DND-41 (cell line): ENCODE results near the gene MRPL54.
"Not testable (repeated sequence)": the region's sequence is repeated elsewhere in the genome, so short reads cannot be mapped to it uniquely, and the experiment has no call there.

ENCODE experiments used
- EZH2 ChIP-seq: IDR thresholded peaks from 3 replicates; pipeline ENCODE4 v1.6.1; 2012; ENCODE audit warnings: borderline replicate concordance, low read depth, mild to moderate bottlenecking, moderate library complexity, low read length, inconsistent platforms; ENCODE audit not compliant: severe bottlenecking
- TF ChIP-seq, protein P1 (sequence below): IDR thresholded peaks from 2 replicates; pipeline ENCODE4 v1.5.1; 2012; ENCODE audit warnings: borderline replicate concordance, low read length, moderate library complexity, mild to moderate bottlenecking; ENCODE audit not compliant: poor library complexity, severe bottlenecking; ENCODE audit errors: extremely low read depth

DNA sequence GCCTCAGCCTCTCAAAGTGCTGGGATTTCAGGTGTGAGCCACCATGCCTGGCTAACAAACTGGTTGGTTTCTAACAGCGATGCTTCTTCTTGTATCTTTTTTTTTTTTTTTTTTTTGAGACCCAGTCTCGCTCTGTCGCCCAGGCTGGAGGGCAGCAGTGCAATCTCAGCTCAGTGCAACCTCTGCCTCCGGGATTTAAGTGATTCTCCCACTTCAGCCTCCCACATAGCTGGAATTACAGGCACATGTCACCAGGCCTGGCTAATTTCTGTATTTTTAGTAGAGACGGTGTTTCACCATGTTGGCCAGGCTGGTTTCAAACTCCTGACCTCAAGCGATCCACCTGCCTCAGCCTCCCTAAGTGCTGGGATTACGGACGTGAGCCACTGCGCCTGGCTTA, 53.7 kb downstream of the MRPL54 start:
- TF ChIP-seq, protein P1, sequence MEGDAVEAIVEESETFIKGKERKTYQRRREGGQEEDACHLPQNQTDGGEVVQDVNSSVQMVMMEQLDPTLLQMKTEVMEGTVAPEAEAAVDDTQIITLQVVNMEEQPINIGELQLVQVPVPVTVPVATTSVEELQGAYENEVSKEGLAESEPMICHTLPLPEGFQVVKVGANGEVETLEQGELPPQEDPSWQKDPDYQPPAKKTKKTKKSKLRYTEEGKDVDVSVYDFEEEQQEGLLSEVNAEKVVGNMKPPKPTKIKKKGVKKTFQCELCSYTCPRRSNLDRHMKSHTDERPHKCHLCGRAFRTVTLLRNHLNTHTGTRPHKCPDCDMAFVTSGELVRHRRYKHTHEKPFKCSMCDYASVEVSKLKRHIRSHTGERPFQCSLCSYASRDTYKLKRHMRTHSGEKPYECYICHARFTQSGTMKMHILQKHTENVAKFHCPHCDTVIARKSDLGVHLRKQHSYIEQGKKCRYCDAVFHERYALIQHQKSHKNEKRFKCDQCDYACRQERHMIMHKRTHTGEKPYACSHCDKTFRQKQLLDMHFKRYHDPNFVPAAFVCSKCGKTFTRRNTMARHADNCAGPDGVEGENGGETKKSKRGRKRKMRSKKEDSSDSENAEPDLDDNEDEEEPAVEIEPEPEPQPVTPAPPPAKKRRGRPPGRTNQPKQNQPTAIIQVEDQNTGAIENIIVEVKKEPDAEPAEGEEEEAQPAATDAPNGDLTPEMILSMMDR, result not testable (repeated sequence)
- not testable (repeated sequence) for TF ChIP-seq EZH2
